ENCODE results near the gene RAD51B.

GRCh38 chr14:68041876-68042354, 222.3 kb downstream of the RAD51B start:
- TF ChIP-seq CTCF (IDR thresholded peaks at IDR 0.05) (no peak), POLR2A (IDR thresholded peaks at IDR 0.05) (no peak)
